HPDE6-E6E7 (cell line): ENCODE data around the gene RPLP2.

ENCODE experiments used
- DNase-seq: peaks from one replicate; pipeline ENCODE4 v3.0.0; 2011; ENCODE audit warnings: missing footprints; ENCODE audit errors: extremely low spot score

RPLP2 gene

GRCh38 chr11:791658-792534, 17.9 kb upstream of the RPLP2 start:
- no peak for DNase-seq

GRCh38 chr11:792535-792821, 17.3 kb upstream of the RPLP2 start:
- no peak for DNase-seq

GRCh38 chr11:792873-793272, 16.9 kb upstream of the RPLP2 start:
- DNase-seq = no peak

GRCh38 chr11:793556-793955, 16.2 kb upstream of the RPLP2 start:
- no peak for DNase-seq

- no peak for DNase-seq
Observed at GRCh38 chr11:794013-794765, 15.6 kb upstream of the RPLP2 start.

- DNase-seq = no peak
Observed at GRCh38 chr11:794766-795633, 14.8 kb upstream of the RPLP2 start.

GRCh38 chr11:795634-796564, 13.9 kb upstream of the RPLP2 start:
- DNase-seq = peak; percentile 79

GRCh38 chr11:796565-797295, 13.0 kb upstream of the RPLP2 start:
- no peak for DNase-seq

- no peak for DNase-seq
Observed at GRCh38 chr11:797296-798092, 12.3 kb upstream of the RPLP2 start.

- DNase-seq = peak; percentile 74
Observed at GRCh38 chr11:798093-798713, 11.6 kb upstream of the RPLP2 start, which contains the start of gene SLC25A22. SLC25A22 (minus strand) TSS chr11:798281; CDS start chr11:795006, 3,275 bp downstream.

- DNase-seq = no peak
Observed at GRCh38 chr11:799641-800316, 10.0 kb upstream of the RPLP2 start.

GRCh38 chr11:800473-800872, 9.3 kb upstream of the RPLP2 start:
- no peak for DNase-seq

- no peak for DNase-seq
Observed at GRCh38 chr11:801097-801780, 8.5 kb upstream of the RPLP2 start.

GRCh38 chr11:802018-802617, 7.6 kb upstream of the RPLP2 start:
- DNase-seq = no peak

GRCh38 chr11:802693-803466, 6.9 kb upstream of the RPLP2 start:
- no peak for DNase-seq

- DNase-seq = no peak
Observed at GRCh38 chr11:803467-803742, 6.4 kb upstream of the RPLP2 start.
